ENCODE measurements around the gene LRRC4B.
A peak's percentile ranks its signal among the peaks of the same experiment; 100 is the strongest.
"Not testable (repeated sequence)": the region's sequence is repeated elsewhere in the genome, so short reads cannot be mapped to it uniquely, and the experiment has no call there.

The LRRC4B gene

DNA sequence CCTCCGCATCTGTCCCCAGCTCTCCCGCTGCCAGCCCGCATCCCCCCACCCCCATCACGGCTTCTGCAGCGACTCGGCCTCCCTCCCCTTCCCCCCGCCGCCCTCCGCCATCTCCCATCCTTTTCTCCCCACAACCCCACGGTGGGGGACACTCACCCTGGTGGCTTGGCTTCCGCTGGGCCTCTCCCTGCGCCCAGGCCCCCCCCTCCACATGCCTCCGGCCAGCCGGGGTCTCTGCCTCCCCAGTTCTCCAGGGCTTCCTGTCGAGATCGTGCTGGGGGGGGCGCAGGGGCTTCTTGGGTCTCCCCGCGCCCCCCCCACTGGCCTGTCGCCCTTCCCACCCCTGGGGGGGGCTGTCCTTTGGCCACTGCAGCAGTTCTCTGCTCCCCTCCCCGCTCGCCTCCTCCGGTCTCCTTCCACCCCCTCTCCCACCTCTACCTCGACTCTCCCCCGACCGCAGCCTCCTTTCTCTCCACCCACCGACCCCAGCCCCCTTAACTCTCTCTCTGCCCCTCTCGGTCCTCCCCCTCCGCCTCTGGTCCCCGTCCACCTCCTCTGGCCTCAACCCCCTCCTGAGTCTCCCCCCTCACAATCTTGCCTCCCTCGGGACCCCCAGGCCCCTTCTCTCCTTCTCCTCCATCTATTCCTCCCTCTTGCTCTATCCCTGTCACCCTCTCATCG, 17.1 kb downstream of the LRRC4B start:
- no peak for DNase-seq

DNA sequence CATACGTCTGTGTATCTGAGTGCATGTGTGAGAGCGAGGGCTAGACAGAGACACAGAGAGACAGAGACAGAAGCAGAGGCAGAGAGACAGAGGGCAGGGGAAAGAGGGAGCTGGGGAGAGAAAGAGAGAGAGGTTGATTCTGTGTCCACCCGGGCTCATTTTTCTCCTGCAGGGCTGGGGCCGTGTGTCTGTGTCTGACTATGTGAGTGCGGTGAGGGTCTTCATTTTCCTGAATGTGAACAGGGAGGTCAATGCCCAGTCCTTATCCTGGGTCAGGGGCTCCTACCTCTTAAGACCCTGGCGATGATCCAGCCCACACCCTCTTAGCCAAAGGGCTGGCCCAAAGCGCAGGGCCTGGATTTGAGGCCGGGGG, 17.7 kb downstream of the LRRC4B start:
- DNase-seq = no peak

DNA sequence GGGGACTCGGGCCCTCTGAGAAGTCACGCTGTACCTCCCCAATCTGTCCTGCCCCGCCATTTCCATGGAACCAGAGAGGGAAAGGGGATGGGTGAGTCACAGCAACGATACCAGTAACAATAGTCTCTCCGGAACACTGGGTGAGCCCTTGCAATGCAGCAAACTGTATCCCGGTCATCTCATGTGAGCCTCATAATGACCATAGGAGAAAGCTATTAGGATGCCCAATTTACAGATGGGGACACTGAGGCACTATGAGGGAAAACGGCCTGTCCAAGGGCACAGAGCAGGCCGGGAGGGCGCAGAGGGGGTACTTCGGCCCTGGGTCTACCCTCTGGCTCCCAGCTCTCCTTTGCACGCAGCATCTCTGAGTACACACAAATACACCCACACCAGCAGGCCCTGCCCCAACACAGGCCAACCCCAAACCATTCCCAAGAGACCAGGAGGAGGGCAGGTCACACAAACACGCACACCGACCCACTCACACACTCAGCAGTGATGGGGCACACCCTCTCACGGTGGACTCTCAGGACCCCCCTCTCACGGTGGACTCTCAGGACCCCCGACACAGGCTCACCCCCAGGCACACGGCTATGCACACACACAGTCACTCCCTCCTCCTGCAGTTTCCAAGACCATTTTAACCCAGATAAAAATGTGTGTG, 18.2 kb downstream of the LRRC4B start:
- no peak for DNase-seq

DNA sequence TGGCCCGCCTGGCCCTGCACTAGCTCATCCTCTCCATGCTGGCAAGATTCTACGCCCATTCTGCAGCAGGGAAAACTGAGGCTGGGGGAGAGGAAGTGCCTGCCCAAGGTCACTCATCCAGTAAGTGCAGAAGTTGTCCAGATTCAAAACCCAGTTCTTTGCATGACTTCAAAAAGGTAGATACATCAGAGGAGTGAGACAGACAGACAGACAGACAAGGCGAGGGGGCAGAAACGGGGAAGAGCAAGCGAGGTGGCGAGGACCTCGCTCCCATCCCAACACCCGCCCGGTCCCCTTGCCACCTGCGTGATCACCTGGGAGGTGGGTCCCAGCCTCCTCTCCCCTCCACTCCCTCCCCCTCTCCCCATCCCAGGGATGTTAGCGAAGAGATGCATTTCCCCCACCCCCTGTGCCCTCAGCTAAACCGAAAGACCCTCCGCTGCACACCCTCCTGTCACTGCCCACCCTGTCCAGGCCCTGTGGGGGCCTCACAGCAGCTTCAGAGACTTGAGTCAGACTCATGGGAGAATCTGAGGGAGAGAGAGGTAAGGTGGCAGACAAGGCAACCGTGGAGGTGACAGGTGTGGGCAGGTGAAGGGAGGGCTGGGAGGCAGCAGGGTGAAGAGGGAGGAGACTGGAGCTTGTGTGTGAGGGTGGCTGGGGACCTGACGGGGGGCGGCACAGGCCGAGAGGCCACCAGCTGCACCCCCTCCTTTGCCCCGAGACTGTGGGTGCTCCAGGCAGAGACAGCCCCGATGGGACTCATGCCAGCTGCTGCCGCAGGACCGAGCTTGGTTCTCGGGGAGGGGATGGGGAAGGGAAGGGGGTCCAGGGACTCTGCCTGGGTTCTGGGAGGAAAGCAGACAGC, 18.9 kb downstream of the LRRC4B start:
- DNase-seq = no peak

DNA sequence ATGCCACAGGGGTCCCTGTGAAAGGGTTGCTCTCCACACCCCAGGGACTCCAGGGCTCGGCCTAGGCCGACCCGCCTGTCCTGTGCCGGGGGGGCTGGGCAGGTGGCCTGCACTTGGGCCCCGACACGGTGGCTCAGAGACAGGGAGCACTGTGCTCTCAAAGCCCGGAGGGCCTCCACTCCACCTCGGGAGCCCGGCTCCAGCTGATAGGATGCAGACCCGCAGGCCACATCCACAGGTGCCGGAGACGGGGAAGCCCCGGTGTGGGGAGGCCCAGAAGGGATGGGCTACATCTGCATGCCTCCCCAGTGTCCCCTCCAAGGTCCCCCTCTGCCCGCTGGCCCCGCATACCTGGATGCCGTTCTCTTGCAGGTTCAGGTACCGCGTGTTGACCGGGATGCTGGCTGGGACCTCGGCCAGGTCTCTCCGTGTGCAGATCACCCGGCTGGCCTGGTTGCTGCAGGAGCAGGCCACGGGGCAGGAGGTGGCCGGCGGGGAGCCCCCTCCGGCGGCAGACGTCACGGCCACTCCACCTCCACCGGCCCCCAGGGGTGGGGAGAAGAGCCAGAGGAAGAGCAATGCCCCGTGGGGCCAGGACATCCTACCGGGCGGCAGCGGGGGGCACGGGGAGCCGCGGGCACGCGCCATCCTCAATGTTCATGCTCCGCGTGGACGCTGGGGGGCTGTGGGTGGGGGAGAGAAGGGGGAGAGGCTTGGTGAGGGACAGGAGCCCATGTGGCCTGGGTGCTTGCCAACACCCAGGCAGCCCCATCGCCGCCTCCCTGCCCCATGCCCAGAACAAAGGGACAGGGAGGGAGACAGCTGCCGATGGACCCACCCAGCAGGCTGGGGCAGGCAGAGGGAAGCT, 19.8 kb downstream of the LRRC4B start:
- no peak for DNase-seq

DNA sequence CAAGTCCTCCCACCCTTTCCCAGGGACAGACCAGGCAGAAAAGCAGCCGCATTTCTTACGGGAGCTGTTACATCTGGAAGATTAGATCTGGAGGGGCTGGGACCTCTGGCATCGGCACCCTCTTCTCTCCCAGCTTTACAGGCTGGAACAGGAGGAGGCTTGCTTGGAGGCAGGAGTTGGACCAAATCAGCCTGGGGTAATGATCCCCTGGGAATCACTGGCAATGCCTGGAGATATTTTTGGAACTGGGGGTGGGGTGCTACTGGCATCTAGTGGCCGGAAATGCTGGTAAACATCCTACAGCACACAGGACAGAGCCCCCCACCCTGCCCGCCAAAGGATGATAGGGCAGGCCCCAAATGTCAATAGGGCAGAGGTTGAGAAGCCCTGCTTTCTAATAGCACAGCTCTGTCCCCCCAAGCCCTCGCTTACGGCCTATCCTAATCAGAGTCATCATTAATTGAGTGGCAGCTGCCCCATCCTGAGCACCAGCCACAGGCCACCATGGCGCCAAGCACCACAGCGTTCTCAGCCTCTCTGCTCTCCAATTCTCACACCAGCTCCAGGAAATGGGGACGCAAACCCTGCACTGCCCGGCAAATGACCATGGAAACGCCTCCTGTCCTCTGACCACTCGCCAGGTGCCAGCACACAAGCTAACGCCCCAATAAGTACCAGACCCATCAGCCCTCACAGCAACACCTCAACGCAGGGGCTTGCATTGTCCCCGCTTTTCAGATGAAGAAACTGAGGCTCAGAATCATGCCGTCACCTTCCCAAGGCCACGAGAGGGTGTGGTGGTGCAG, 20.6 kb downstream of the LRRC4B start:
- DNase-seq = no peak

DNA sequence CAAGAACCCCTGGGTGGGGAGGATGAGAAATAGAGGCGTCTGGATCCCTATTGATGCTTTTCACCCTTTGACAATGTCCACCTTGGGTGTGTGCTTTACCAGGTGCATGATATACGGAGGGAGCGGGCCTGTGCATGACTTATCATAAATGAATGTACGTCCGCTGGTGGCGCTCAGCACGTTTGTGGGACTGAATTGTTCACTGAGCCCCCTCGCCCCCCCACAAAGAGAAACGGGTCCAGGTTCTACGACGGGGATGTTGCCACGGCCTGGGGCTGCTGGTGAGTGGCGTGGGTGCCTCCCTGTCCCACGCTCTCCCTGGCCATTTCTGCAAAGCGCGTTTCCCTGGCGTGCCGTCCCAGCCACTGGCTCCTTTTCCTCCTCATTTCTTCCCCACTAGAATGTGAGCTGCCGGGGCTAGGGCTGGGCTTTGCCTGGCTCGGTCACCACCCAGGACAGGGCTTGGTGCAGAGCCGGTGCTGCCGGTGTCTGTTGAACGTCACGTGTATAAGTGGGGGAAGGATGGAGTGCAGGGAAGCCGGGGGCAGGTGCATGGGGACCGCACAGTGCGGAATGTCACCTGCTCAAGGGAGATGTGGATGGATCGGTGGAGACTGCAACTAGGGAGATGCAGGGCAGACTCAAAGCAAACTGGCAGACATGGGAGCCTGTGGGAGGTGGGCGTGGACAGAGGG, 21.6 kb downstream of the LRRC4B start:
- no peak for DNase-seq

DNA sequence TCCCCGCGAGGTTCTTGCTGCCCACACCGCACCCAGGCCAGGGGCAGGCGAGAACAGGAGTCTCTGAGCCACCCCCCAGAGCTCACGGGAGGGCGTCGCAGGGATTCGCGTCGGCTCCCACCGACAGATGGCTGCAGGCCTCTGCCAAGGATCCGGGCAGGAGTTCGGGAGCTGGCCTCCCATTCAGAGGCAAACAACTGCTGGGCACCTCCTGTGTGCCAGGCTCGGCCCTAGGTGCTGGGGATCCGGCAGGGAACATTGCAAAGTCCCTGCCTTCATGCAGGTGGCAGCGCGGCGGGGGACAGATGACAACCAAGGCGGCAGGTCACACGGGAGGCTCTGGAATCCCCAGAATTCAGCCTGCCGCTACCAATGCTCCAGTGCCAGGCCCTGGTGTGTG, 25.3 kb downstream of the LRRC4B start:
- DNase-seq = no peak

DNA sequence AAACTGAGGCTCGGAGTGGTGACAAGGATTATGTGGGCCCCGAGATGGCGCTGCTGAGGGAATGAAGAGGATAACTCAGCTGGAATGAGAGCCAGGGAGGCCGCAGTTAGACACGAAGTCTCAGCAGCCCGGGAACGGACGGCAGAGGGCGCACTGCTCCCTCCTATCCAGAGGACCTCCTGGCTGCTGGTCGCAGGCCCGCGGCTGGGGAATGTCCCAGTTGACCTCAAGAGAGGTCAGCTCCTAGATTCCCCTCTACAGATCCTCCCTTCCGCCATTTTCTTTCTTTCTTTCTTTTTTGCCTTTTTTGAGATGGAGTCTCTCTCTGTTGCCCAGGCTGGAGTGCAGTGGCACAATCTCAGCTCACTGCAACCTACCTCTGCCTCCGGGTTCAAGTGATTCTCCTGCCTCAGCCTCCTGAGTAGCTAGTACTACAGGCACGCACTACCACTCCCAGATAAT, 30.4 kb downstream of the LRRC4B start:
- DNase-seq = peak; percentile 69 to 82

DNA sequence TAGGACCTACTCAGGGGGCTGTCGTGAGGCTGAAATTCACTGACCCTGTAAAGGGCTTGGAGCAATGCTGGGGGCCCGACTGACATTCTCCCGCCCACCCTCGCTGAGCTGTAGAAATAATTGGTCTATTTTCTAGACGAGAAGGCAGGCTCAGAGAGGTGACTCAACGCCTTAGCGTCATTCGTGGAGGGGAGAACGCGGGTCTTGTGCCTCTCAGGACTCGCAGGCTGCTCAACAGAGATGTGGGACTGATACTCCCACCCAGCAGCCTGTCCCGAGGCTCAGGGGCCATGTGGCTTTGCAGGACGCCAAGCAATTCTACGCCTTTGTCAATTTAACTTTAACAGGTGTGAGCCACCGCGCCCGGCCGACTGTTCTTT, 30.9 kb downstream of the LRRC4B start:
- DNase-seq = no peak

DNA sequence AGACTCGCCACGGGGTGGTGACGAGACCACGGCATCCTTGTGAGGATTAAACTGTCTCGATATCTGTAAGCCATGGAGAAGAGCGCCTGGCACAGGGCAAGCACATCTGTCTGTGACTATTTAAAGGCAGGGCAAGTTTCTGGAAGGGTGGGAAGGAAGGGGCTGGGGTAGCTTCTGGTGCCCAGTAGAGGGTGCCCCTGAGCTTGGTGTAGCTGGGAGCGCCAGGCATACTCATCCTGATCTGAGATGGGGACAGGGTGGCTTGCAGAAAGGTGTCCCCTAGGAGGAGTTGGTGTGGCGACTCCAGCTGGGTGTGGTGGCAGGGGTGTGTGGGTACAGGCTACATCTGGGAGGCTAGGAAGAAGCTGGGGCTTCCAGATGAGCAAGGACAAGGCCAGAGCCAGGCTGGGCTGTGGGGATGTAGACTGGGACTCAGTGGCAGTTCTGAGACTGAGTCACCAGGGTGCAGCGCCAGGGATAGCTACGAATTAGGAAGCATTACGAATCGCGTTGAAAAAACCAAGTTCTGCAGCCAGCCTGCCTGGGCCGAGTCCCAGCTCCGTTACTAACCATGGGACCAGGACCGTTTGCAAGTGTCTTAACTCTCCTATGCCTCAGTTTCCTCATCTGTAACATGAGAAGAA, 31.5 kb downstream of the LRRC4B start:
- DNase-seq = no peak

DNA sequence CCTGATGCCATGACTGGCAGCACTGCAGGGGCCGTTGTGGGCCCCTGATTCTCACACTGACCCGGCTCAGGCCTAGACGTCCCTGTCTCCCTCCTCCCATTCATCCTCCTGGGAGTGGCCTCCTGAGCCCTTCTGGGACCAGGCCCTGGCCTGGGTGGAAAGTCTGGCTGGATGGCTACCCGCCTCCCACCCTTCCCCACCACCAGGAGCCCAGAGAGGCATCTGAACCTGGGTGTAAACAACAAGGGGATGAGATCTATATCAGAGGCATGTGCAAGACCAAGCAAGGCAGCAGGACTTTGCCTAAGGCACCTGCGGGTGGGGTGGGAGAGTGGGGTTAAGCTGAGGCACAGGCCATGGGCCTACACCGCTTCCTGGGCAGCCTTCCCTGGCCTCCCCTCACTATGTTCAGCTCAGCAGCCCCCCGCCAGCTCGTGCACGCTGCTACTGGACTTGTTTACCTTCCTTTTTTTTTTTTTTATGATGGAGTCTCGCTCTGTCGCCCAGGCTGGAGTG, 32.5 kb downstream of the LRRC4B start:
- no peak for DNase-seq

DNA sequence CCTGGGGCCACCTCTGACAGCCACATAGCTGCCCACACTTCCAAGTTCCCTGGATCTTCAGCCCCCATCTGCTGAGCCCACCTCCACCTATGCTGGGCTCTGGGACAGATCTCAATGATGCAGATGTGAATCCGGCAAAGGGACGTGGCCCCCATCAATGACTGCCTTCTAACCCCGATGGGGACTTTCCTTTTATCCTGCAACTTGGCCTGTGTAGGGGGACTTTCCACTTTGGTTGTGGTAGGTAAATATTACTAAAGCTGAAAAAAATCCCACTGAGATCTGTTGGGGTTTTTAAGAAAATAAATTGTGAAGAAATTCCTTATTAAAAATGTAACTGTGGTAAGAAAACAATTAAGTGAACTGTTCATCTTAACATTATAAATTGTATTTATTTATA, 33.8 kb downstream of the LRRC4B start:
- no peak for DNase-seq

DNA sequence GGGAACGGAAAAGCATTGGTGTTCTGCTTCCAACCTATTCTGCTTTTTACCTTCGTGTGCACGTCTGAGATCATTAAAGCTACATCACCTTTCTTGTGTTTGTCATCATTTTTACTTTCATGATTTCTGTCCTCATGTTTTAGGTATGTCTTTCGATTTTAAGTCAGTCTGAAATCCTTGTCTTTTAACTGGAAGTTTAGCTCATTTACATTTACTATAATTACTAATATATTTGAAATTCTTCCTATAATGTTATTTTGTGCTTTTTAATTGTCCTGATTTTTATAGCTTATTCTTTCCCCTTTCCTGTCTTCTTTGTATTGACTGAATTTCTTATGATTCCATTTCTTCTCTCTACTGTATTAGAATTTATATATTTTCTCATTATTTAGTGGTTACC, 35.3 kb downstream of the LRRC4B start:
- no peak for DNase-seq

DNA sequence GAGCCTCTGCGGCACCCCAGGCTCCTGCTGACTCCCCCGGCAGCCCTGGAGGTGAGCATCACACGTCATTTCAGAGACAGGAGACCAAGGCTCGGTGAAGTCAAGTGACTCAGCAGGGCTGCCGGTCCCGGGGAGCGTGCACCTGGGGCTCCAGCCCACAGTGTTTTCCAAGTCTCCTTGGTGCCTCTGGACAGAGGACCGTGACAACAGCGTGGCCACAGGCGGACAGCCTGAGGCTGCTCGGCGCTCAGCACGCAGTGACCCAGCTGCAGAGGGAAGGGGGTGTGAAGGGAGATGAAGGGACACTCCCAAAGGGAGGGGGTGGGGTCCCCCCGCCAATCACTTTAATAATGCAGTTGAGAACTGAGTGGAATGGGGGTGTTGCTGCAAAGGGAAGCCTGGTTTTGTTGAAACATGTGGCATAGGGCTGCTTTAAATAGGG, 37.0 kb downstream of the LRRC4B start:
- no peak for DNase-seq

DNA sequence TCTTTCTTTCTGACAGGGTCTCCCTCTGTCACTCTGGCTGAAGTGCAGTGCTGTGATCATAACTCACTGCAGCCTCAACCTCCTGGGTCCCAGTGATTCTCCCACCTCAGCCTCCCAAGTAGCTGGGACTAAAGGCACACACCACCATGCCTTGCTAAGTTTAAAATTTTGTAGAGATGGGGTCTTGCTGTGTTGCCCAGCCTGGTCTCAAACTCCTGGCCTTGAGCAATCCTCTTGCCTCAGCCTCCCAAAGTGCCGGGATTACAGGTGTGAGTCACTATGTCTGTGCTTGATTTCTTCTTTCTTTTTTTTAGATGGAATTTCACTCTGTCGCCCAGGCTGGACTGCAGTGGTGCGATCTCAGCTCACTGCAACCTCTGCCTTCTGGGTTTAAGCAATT, 40.2 kb downstream of the LRRC4B start:
- not testable (repeated sequence) for DNase-seq

DNA sequence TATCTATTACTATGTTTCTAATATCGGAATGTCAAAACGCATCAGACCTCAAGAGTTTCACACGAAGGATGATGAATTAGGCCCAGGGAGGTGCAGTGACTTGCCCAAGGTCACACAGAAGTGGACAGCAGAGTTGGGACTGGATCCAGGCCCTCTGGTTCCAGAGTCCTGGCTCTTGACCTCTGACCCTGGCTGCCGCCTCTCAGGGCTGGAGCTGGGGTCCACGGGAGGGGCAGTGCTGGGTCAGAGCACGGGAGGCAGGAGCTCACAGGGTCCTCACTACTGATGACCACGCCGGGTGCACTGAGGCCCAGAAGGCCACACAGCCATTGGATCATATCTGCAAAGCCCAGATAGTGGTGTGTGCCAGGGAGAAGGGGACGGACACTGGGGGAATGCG, 45.4 kb downstream of the LRRC4B start:
- no peak for DNase-seq

DNA sequence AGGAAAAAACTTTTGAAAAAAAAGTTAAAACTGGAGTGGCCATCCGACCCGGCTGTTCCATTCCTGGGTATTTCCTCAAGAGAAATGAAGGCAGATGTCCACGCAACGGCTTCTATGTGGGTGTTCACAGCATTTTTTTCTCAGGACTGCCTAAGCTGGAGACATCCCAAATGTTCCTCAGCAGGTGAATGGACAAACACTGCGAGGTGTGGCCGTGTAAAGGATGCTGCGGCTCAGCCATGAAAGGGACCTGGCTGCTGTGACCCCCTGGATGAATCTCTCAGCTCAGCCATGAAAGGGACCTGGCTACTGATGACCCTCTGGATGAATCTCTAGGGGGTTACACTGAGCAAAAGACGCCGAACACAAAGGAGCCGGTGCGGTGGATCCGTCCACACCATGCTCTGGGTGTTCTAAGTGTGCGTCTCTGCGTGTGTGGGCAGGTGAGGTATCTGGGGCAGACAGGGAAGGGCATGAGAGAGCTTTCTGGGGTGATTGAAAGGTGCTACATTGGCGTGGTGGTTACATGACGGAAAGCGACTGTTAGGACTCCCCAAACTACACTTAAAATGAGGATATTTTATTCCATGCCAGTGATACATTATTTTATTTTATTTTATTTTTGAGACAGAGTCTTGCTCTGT, 47.3 kb downstream of the LRRC4B start:
- no peak for DNase-seq

DNA sequence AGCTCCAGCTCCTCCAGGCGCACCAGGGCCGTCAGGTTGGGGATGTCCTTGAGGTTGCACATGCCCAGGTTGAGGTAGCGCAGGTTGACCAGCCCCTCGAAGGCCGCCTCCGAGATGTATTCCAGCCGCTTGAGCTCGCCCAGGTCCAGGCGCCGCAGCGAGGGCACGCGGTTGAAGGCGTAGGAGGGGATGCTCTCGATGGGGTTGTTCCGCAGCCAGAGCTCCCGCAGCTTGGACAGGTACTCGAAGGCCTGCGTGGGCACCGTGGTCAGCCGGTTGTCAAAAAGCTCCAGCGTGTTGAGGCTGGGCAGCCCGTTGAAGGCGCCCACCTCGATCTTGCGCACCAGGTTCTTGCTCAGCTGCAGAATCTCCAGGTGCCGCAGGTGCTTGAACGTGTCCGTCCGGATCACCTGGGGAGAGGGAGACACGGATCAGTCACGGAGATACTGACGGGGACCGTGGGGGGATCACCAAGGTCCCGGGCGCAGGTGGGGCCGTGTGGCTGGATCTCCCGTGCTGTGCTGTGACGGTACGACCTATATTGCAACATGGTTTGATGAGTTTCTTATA, 49.1 kb downstream of the LRRC4B start:
- DNase-seq = no peak
